Thyroid gland (tissue), 4 donors: ENCODE measurements around the gene MTUS2.

Source experiments
- CTCF ChIP-seq, 6 experiments: fragments of 200-600 bp in 3 of 6; fragments of 450-650 bp in 3 of 6; sonication (generic) in 3 of 6; IDR thresholded peaks; one replicate each; pipeline ENCODE4 v1.5.1; 2016 to 2019; ENCODE audit warnings: antibody characterized with exemption in 6 of 6, mild to moderate bottlenecking in 2 of 6, inconsistent platforms in 1 of 6, moderate library complexity in 1 of 6
- POLR2A ChIP-seq, 2 donors: fragments of 450-650 bp; IDR thresholded peaks; one replicate each; pipeline ENCODE4 v1.6.1; 2017; ENCODE audit warnings: antibody characterized with exemption in 2 of 2, mild to moderate bottlenecking in 2 of 2, moderate library complexity in 1 of 2

- TF ChIP-seq CTCF (IDR thresholded peaks at IDR 0.05) (no peak), POLR2A (IDR thresholded peaks at IDR 0.05) (no peak)
Observed at GRCh38 chr13:28942906-28943305, 122.8 kb downstream of the MTUS2 start.
